Lung (tissue), 12 donors: Measurements from ENCODE around the gene FTCD. TPM values are rescaled to one million over a fixed set of nuclear protein-coding genes. Genes with fewer than 3 reads are reported as not detected.

Source experiments
- ATAC-seq: fragments of 200-7000 bp; cut with Tn5 transposase; one replicate; pipeline ENCODE4 v1.9.1; 2020; ENCODE audit warnings: moderate number of reproducible peaks; ENCODE audit not compliant: insufficient read depth, low FRiP score
- DNase-seq, 3 donors: peaks; one replicate each; pipeline ENCODE4 v3.0.0-alpha.2; 2013 to 2017
- H3K27ac ChIP-seq, 2 donors: one replicate each; pipeline ENCODE4 v1.5.1; 2013; ENCODE audit warnings: mild to moderate bottlenecking in 2 of 2, moderate library complexity in 2 of 2, control low read depth in 1 of 2, inconsistent platforms in 1 of 2, low read depth in 1 of 2, low read length in 1 of 2
- H3K27me3 ChIP-seq, 3 donors: one replicate each; pipeline ENCODE4 v1.5.1; 2013; ENCODE audit warnings: low read length in 2 of 3; ENCODE audit not compliant: control insufficient read depth in 3 of 3, insufficient read depth in 3 of 3
- H3K36me3 ChIP-seq, 4 donors: one replicate each; pipeline ENCODE4 v1.5.1; 2013; ENCODE audit warnings: low read length in 4 of 4, mild to moderate bottlenecking in 1 of 4, moderate library complexity in 1 of 4; ENCODE audit not compliant: control insufficient read depth in 4 of 4, insufficient read depth in 4 of 4
- H3K4me1 ChIP-seq, 5 donors: one replicate each; pipeline ENCODE4 v1.5.1; 2013; ENCODE audit warnings: low read length in 5 of 5, mild to moderate bottlenecking in 2 of 5, moderate library complexity in 1 of 5; ENCODE audit not compliant: control insufficient read depth in 5 of 5, insufficient read depth in 5 of 5
- H3K4me3 ChIP-seq: one replicate; pipeline ENCODE4 v1.5.1; 2013; ENCODE audit warnings: mild to moderate bottlenecking, control low read depth, moderate library complexity
- H3K9ac ChIP-seq, 2 donors: one replicate each; pipeline ENCODE4 v1.5.1; 2013; ENCODE audit warnings: low read length in 2 of 2, control low read depth in 1 of 2; ENCODE audit not compliant: insufficient read depth in 1 of 2
- H3K9me3 ChIP-seq, 4 donors: one replicate each; pipeline ENCODE4 v1.5.1; 2013; ENCODE audit warnings: low read length in 3 of 4, mild to moderate bottlenecking in 1 of 4, moderate library complexity in 1 of 4; ENCODE audit not compliant: control insufficient read depth in 4 of 4, insufficient read depth in 3 of 4
- CTCF ChIP-seq: IDR thresholded peaks from 2 replicates; pipeline ENCODE4 v1.5.1; 2012; ENCODE audit warnings: mild to moderate bottlenecking; ENCODE audit errors: control extremely low read depth, extremely low read depth
- WGBS, 2 donors: extraction: QIAGEN DNeasy Blood & Tissue Kit; methylation state at CpG; one replicate each; pipeline ENCODE4 v1.1.7; 2013; 5-methylcytosine and 5-hydroxymethylcytosine counted together
- polyA plus RNA-seq, 2 donors: library from polyadenylated mRNA; stranded (reverse); fragments of 200-250 nt; gene quantifications; one replicate each; pipeline ENCODE4 v1.2.1, GENCODE V29; 2013
- total RNA-seq, 2 donors: library from RNA; depleted of rRNA in 1 of 2; stranded (reverse); fragments of >200 nt in 1 of 2; gene quantifications; one replicate each; pipeline ENCODE4 v1.2.1, GENCODE V29; 2014 to 2021
- donor health status: control.
- donor health status: control.
- donor health status: Bipolar disorder and iron deficiency.
- donor health status: healthy.
- donor health status: DM: yes; HTN: yes; CAD: no.

The FTCD gene
- total and polyA plus RNA-seq, 4 donors, result 0.03 to 0.43 (median 0.20) TPM

- Histone ChIP-seq H3K4me1 (peaks cover 0 to 5% (median 0%) of the 10 kb centered on the region in 5 donors), H3K4me3 (no peak overlapping the region), H3K9me3 (peaks cover 0 to 10% (median 6%) of the 10 kb centered on the region in 4 donors), H3K36me3 (peaks cover 6 to 39% (median 26%) of the 10 kb centered on the region in 4 donors), H3K9ac (no peak overlapping the region), H3K27me3 (no peaks in the 10 kb centered on the region), H3K27ac (no peak overlapping the region)
- no peak for ATAC-seq
- TF ChIP-seq CTCF, result no peak
- DNase-seq, result peak in 1 of 3 donors; percentile 11
- 95% methylated on average over 68 to 69 of the region's 69 CpGs for WGBS, 2 donors
These were observed 43.3 kb downstream of the FTCD start for GRCh38 chr21:46111857-46112724.

GRCh38 chr21:46111193-46111571, 44.2 kb downstream of the FTCD start:
- H3K4me3 ChIP-seq, result no peak overlapping the region
- H3K9me3 ChIP-seq, result peaks cover 0 to 10% (median 6%) of the 10 kb centered on the region in 4 donors
- no peak for DNase-seq
- ATAC-seq, result no peak
- peaks cover 0 to 5% (median 0%) of the 10 kb centered on the region in 5 donors for H3K4me1 ChIP-seq
- H3K27ac ChIP-seq, result peak overlapping the region in 1 of 2 donors; percentile 12
- TF ChIP-seq CTCF, result no peak
- no peaks in the 10 kb centered on the region for H3K27me3 ChIP-seq
- peaks cover 4 to 30% (median 20%) of the 10 kb centered on the region in 4 donors for H3K36me3 ChIP-seq
- H3K9ac ChIP-seq, result no peak overlapping the region
- WGBS, 2 donors, result 88 to 91% methylated on average over 7 to 12 of the region's 12 CpGs

- H3K4me3 ChIP-seq, result no peak overlapping the region
- peak overlapping the region in 1 of 2 donors; percentile 14 for H3K27ac ChIP-seq
- 73 to 83% methylated on average over 20 of the region's 20 CpGs for WGBS, 2 donors
- no peak overlapping the region for H3K9ac ChIP-seq
- peaks cover 0 to 10% (median 6%) of the 10 kb centered on the region in 4 donors for H3K9me3 ChIP-seq
- no peak for ATAC-seq
- peaks cover 0 to 24% (median 17%) of the 10 kb centered on the region in 4 donors for H3K36me3 ChIP-seq
- TF ChIP-seq CTCF, result no peak
- DNase-seq, result peak in 2 of 3 donors; percentile 47 to 48
- H3K27me3 ChIP-seq, result no peaks in the 10 kb centered on the region
- peaks cover 0 to 5% (median 0%) of the 10 kb centered on the region in 5 donors for H3K4me1 ChIP-seq
These were observed 44.7 kb downstream of the FTCD start for GRCh38 chr21:46110499-46111192.
